ENCODE data around the gene SYT17.

DNA sequence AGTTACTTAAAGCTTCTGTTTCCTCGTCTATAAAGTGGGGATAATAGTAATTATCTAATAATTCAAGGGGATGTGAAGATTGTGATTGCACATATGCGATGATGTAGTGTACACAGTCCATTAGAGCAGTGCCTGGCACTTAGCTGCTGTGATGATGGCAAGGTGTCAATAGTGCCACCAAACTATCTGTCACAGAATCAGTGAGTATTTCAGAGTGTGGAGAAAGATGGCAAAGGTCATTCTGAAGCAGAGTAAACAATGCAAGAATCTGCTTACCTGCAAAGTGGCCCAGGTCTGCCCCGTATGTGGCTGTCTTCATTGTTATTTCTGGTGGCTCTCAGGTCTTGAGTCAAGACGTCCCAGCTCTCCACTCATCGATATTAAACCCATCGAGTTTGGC lies 15.1 kb downstream of the SYT17 start:
- no peak for TF ChIP-seq POLR2AphosphoS5 (IDR thresholded peaks at IDR 0.05; ENCODE audit: low read depth, low read length)
- TF ChIP-seq TAF1 (IDR thresholded peaks at IDR 0.05; ENCODE audit: borderline replicate concordance, insufficient read depth, low read length): no peak
- no peak for TF ChIP-seq SIN3A (IDR thresholded peaks at IDR 0.05; ENCODE audit: borderline replicate concordance, insufficient read depth, low read length)
- TF ChIP-seq, protein P1, sequence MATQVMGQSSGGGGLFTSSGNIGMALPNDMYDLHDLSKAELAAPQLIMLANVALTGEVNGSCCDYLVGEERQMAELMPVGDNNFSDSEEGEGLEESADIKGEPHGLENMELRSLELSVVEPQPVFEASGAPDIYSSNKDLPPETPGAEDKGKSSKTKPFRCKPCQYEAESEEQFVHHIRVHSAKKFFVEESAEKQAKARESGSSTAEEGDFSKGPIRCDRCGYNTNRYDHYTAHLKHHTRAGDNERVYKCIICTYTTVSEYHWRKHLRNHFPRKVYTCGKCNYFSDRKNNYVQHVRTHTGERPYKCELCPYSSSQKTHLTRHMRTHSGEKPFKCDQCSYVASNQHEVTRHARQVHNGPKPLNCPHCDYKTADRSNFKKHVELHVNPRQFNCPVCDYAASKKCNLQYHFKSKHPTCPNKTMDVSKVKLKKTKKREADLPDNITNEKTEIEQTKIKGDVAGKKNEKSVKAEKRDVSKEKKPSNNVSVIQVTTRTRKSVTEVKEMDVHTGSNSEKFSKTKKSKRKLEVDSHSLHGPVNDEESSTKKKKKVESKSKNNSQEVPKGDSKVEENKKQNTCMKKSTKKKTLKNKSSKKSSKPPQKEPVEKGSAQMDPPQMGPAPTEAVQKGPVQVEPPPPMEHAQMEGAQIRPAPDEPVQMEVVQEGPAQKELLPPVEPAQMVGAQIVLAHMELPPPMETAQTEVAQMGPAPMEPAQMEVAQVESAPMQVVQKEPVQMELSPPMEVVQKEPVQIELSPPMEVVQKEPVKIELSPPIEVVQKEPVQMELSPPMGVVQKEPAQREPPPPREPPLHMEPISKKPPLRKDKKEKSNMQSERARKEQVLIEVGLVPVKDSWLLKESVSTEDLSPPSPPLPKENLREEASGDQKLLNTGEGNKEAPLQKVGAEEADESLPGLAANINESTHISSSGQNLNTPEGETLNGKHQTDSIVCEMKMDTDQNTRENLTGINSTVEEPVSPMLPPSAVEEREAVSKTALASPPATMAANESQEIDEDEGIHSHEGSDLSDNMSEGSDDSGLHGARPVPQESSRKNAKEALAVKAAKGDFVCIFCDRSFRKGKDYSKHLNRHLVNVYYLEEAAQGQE (IDR thresholded peaks at IDR 0.05; ENCODE audit: insufficient read depth in 1 of 2, low read depth in 2 of 2, low read length in 2 of 2): no peak
- no peak for TF ChIP-seq FOXP2 (optimal IDR thresholded peaks at IDR 0.05; ENCODE audit: borderline replicate concordance, extremely low read depth, extremely low read length, insufficient read depth)
